Heart right ventricle (tissue), 16 donors: ENCODE data around the gene STRA6. TPM values are rescaled to one million over a fixed set of nuclear protein-coding genes. Genes with fewer than 3 reads are reported as not detected.

ENCODE experiments used
- ATAC-seq, 8 donors: fragments of 200-7000 bp; cut with Tn5 transposase; one replicate each; pipeline ENCODE4 v1.9.1; 2020; ENCODE audit warnings: mild to moderate bottlenecking in 8 of 8, moderate library complexity in 8 of 8, moderate number of reproducible peaks in 1 of 8
- DNase-seq, 2 donors: peaks; one replicate each; pipeline ENCODE4 v3.0.0-alpha.2; 2020
- H3K27ac ChIP-seq, 10 donors: fragments of 200-600 bp; sonication (generic) in 2 of 10; one replicate each; pipeline versions ENCODE4 v1.5.0 to v1.8.0; 2020 to 2022; ENCODE audit warnings: mild to moderate bottlenecking in 3 of 10
- H3K27me3 ChIP-seq, 7 donors: fragments of 200-600 bp; one replicate each; pipeline ENCODE4 v1.8.0; 2021 to 2022; ENCODE audit warnings: mild to moderate bottlenecking in 2 of 7
- H3K36me3 ChIP-seq, 9 donors: fragments of 200-600 bp; sonication (generic) in 1 of 9; one replicate each; pipeline versions ENCODE4 v1.5.0 to v1.8.0; 2020 to 2022; ENCODE audit warnings: mild to moderate bottlenecking in 2 of 9
- H3K4me1 ChIP-seq, 9 donors: fragments of 200-600 bp; sonication (generic) in 1 of 9; one replicate each; pipeline versions ENCODE4 v1.5.0 to v1.8.0; 2020 to 2022; ENCODE audit warnings: mild to moderate bottlenecking in 4 of 9
- H3K4me3 ChIP-seq, 10 donors: fragments of 200-600 bp; sonication (generic) in 2 of 10; one replicate each; pipeline versions ENCODE4 v1.5.0 to v1.8.0; 2020 to 2022; ENCODE audit warnings: mild to moderate bottlenecking in 7 of 10, moderate library complexity in 2 of 10
- H3K9me3 ChIP-seq, 11 donors: fragments of 200-600 bp in 10 of 11; sonication (generic) in 2 of 11; one replicate each; pipeline versions ENCODE4 v1.5.0 to v1.8.0; 2013 to 2022; ENCODE audit warnings: mild to moderate bottlenecking in 2 of 11, control low read depth in 1 of 11, moderate library complexity in 1 of 11
- CTCF ChIP-seq, 9 donors: fragments of 200-600 bp; sonication (generic) in 2 of 9; IDR thresholded peaks; one replicate each; pipeline versions ENCODE4 v1.5.0 to v1.8.0; 2021 to 2022; ENCODE audit warnings: antibody characterized with exemption in 9 of 9, mild to moderate bottlenecking in 5 of 9, moderate library complexity in 1 of 9
- WGBS, 2 donors: extraction: QIAGEN DNeasy Blood & Tissue Kit; methylation state at CpG; one replicate each; pipeline ENCODE4 v1.1.7; 2013; ENCODE audit warnings: inconsistent platforms in 1 of 2; 5-methylcytosine and 5-hydroxymethylcytosine counted together
- intact Hi-C, 10 donors: fragments of 100-400 bp; cut with DNase I; formaldehyde crosslinking; loops; one replicate each; pipeline versions ENCODE4 v1.11.1 to v1.14.2; 2022
- polyA plus RNA-seq, 2 donors: library from polyadenylated mRNA; stranded (reverse); fragments of 200-250 nt; gene quantifications; one replicate each; pipeline ENCODE4 v1.2.3, GENCODE V29; 2013
- total RNA-seq, 10 donors: library from RNA; stranded (reverse); fragmentation: NEBNext Ultra II Directional in 3 of 10; extraction: Animal tissue kit (Norgen Biotek cat#: 25700) in 3 of 10; gene quantifications; one replicate each; pipeline versions ENCODE4 v1.2.1 to v1.2.4, GENCODE V29; 2021 to 2023
- donor health status: Arrhythmogenic right ventricular cardiomyopathy.
- donor health status: ischemic (EF 13 %, LVEDD 7.1; RV severe dilation, severe dysfunction).
- donor health status: healthy with polysubstance abuse.
- donor health status: DM: no; HTN: yes; CAD: no.
- donor health status: DM: no; HTN: no; CAD: no.
- donor health status: ischemic (EF 25% LVEDD 6.9; RV normal size, moderate dysfunction).
- donor health status: ischemic (EF 25% LVEDD 5.7; RV mildly dilated, moderate dysfunction).
- donor health status: healthy.
- donor health status: DM: yes; HTN: yes; CAD: no.
- donor health status: Ischemic cardiomyopathy.
- donor health status: ischemic (EF 35%, LVEDD 5.7; RV mildly dilated, moderate dysfunction).
- donor health status: nonischemic (EF 11% LVEDD 7.7; RV severe dilation, severe dysfunction).
- donor health status: DM: yes; HTN: yes; CAD: no.
- donor health status: PGD.
- donor health status: ischemic (EF 29% LVEDD 5.4; RV normal size, mild dysfunction).
- donor health status: nonischemic (EF 23%, LVEDD 6.1; RV moderate dilation, normal function).

STRA6 gene
- total and polyA plus RNA-seq, 12 donors = 0.03 to 0.21 (median 0.14) TPM; not detected in 8

GRCh38 chr15:74179101-74179841 is 23.3 kb downstream of the STRA6 start:
- Histone ChIP-seq H3K4me1 (peaks cover 14 to 69% (median 47%) of the 10 kb centered on the region in 9 donors), H3K27me3 (no peaks in the 10 kb centered on the region), H3K36me3 (no peaks in the 10 kb centered on the region), H3K9me3 (no peaks in the 10 kb centered on the region), H3K27ac (peak overlapping the region; percentile 41 to 84 (median 76)), H3K4me3 (peak overlapping the region in 2 of 10 donors; percentile 8 to 16)
- 48% methylated on average over 13 of the region's 13 CpGs for WGBS, 2 donors
- intact Hi-C loops = loop anchor here in 2 of 10 donors (5.0 kb wide), 2 partner anchors 42 to 138 kb away; no protein-coding TSS in a partner anchor
- ATAC-seq = peak; percentile 68 to 94 (median 87)
- no peak for TF ChIP-seq CTCF (IDR thresholded peaks at IDR 0.05)
- DNase-seq = peak; percentile 78 to 83

GRCh38 chr15:74178326-74179100 is 24.1 kb downstream of the STRA6 start:
- 78 to 88% methylated on average over 7 of the region's 7 CpGs for WGBS, 2 donors
- no peaks in the 10 kb centered on the region for H3K27me3 ChIP-seq
- H3K9me3 ChIP-seq = no peaks in the 10 kb centered on the region
- ATAC-seq = no peak
- no peak for DNase-seq
- H3K36me3 ChIP-seq = no peaks in the 10 kb centered on the region
- H3K4me3 ChIP-seq = no peak overlapping the region
- no peak for TF ChIP-seq CTCF (IDR thresholded peaks at IDR 0.05)
- intact Hi-C loops = loop anchor here in 2 of 10 donors (5.0 kb wide), 2 partner anchors 41 to 139 kb away; no protein-coding TSS in a partner anchor
- peak overlapping the region in 9 of 10 donors; percentile 20 to 84 (median 76) for H3K27ac ChIP-seq
- H3K4me1 ChIP-seq = peaks cover 14 to 76% (median 53%) of the 10 kb centered on the region in 9 donors

GRCh38 chr15:74176262-74177214 is 26.0 kb downstream of the STRA6 start:
- no peak overlapping the region for H3K4me3 ChIP-seq
- intact Hi-C loops = loop anchor here in 2 of 10 donors (5.0 kb wide), 2 partner anchors 39 to 141 kb away; no protein-coding TSS in a partner anchor

More at GRCh38 chr15:74176262-74177214, 26.0 kb downstream of the STRA6 start:
- Histone ChIP-seq H3K27me3 (no peaks in the 10 kb centered on the region), H3K27ac (peak overlapping the region in 2 of 10 donors; percentile 13 to 53), H3K36me3 (no peaks in the 10 kb centered on the region), H3K9me3 (no peaks in the 10 kb centered on the region), H3K4me1 (peaks cover 21 to 96% (median 67%) of the 10 kb centered on the region in 9 donors)
- no peak for TF ChIP-seq CTCF (IDR thresholded peaks at IDR 0.05)
- DNase-seq = no peak
- WGBS, 2 donors = 68 to 75% methylated on average over 10 of the region's 10 CpGs
- ATAC-seq = no peak
